AML-193 (cell line): Measurements from ENCODE around the gene AGT.
"Not testable (repeated sequence)": the region's sequence is repeated elsewhere in the genome, so short reads cannot be mapped to it uniquely, and the experiment has no call there.

Experiments used
- DNase-seq, 2 experiments: peaks; one replicate each; lab custom pipeline; 2025; lab: John Stamatoyannopoulos, UW

AGT gene

DNA sequence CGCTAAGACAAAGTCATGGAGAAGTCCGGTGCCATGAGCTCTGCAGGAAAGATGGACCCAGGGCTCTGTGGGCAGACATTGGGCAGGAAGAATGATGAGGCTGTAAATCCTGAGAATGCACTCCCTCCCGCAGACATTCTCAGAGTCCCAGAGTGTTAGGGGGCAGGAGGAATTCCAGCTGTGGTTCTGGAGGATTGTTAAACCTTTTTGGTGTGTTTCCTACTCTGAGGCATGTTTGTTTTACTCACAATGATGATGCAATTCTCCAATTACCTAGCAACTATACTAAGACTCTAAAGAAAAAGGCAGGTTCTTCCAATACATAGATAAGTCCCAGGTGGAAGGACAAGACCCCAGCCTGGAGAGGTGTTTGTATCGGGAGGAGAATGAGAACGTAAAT is 30.5 kb upstream of the AGT start:
- no peak for DNase-seq

DNA sequence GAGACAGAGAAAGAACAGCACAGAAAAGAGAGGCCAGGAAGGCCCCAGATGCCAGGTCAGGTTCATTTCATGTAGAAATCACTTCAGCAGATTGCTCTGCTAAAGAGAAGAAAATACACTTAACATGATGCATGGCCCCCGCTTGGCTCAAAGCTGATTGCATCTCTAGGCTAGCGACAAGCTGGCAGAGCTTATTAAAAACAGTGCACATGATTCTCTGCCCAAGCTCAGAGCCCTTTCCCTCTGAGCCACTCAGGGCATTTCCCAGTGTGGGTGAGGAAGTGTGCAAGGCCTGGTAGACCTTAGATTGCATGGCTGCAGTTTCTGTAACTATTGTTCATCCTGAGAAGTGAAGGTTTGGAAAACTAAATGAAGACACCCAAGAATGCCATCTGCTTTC is 30.0 kb upstream of the AGT start:
- no peak for DNase-seq

DNA sequence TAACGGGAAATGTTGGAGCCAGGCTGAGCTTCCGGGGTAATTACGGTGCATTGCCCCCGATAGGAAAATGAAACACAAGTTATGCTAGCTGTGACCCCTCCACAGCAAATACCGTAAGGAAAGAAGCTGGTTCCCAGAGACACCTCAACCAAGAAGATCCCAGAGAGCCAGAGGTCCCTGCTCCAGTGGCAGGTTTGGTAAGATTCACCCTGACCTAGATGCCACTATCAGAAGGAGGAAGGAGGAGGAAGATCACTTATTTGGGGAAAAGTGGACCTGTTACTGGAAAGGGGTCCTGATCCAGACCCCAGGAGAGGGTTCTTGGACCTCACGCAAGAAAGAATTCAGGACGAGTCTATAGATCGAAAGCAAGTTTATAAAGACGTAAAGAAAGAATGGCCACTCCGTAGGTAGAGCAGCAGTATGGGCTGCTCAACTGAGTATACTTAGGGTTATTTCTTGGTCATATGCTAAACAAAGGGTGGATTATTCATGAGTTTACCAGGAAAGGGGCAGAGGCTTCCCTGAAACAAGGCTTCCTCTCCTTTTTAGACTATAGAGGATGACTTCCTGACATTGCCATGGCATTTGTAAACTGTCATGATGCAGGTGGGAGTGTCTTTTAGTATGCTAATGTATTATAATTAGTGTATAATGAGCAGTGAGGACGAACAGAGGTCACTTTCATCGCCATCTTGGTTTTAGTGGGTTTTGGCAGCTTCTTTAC is 25.8 kb upstream of the AGT start:
- no peak for DNase-seq

DNA sequence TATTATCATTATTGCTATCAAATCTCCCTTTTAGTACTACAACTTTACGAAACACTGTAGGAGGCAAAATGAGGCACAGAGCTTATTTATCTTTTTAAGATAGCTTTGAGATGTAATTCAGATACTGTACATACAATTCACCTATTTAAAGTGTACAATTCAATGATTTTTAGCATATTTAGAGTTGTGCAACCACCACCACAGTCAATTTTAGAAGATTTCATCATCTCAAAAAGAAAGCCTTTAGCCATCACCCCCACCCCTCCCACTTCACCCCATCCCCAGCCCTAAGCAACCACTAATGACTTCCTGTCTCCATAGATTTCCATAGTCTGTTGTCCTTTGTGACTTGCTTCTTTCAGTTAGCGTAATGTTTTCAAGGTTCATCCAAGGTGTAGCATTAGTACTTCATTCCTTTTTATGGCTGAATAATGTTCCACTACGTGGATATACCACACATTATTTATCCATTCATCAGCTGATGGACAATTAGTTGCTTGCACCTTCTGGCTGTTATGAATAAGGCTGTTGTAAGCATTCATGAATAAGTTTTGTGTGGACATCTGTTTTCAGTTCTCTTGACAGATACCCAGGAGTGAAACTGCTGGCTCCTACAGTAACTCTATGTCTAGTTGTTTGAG is 23.8 kb upstream of the AGT start:
- DNase-seq: no peak

DNA sequence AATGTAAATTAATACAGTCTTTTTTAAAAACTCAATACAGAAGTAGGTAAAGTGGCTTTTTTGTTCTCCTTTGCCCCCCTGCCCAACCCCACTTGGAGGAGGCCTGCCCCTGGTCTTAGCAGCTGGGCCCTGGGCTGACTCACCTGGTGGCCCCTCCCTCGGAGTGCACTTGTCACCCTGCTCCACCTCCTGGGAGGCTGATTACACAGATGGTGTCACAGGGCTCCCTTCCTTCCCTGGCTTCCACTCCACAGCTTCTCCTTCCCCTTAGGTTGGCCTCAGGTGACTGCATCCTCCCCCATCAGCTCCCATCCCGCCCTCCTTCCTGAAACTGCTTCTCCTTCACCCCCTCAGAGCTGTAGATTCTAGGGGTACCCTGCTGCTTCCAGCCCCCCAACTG is 21.5 kb upstream of the AGT start:
- DNase-seq: no peak

DNA sequence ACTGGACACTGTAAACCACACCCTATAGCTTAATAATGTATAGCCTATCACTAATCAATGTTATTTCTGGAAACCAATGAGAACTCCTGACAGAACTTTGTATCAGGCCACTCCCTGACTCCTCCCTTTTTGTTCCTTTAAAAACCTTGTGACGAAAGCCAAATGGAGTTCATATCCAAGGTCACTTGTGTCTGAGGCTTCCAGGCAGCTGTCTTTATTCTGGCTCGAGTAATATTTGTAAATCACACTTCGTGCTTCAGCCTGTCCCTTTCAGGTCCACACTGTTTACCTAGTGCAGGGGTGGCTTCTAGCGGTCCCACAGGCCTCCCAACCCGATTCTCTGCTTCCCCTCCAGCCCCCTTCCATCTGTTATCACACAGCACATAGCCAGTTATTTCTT is 17.1 kb upstream of the AGT start:
- DNase-seq: no peak

DNA sequence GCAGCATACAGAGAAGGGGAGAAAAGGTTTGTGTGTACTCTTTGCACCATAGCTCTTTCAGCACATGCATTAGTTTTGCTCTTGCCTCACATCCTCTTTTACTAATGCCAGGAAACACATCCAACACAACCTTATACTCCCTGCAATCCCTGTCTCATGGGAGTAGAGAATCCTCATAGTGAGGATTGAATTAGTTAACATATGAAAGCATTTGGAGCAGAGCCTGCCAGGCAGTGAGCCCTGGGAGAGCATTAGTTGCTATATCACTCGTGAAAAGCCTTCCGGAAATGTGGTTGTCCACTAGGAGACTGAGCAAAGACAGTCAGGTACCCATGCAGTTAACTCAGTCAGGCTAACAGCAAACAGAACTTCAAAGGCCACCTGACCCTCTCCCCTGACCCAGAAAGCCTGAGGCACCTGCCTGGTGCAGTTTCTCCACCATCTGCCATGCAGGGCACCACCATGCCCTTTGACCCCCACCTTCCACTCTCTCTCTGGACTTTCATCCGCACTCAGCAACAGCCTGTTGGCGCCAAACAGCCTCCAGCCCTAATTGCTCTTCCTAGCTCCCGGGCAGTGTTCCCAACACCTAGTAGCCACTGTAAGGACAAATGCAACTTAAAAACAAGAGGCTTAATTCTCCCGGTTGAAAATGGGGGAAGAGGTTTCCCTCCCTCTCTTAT is 14.9 kb upstream of the AGT start:
- no peak for DNase-seq

DNA sequence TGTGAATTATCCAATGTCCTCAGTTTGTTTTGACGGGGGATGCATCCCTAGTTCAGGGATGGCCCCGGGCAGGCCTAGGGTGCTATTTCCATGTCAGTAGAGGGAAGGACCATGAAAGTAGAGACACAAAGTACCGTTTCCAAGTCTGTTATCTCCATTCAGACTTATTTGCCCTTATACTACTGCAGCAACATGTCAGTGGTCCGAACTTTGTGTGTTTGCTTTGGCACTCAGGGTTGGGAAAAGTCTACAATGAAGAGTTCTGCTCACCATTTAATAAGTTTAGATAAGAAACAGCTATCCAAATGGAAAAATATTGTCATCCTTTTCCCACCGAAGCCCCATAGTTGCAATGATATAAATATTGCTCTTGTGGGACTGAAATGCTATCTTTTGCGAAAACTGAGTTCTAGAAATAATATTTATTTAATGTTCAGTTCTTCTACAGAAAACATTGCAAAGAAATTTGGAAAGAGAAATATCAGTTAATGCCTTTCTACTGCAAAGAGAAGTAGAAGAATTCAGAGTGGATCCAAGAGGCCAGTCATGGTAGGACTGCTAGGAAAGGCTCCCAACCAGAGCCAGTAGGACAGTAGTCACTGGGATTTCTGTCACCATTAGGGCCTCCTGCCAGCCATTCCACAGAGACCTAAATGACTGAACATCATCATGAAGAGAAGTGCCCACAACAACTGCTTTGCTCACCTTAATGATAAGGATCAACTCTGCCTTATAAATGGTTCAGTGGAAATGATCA is 11.5 kb upstream of the AGT start:
- no peak for DNase-seq

DNA sequence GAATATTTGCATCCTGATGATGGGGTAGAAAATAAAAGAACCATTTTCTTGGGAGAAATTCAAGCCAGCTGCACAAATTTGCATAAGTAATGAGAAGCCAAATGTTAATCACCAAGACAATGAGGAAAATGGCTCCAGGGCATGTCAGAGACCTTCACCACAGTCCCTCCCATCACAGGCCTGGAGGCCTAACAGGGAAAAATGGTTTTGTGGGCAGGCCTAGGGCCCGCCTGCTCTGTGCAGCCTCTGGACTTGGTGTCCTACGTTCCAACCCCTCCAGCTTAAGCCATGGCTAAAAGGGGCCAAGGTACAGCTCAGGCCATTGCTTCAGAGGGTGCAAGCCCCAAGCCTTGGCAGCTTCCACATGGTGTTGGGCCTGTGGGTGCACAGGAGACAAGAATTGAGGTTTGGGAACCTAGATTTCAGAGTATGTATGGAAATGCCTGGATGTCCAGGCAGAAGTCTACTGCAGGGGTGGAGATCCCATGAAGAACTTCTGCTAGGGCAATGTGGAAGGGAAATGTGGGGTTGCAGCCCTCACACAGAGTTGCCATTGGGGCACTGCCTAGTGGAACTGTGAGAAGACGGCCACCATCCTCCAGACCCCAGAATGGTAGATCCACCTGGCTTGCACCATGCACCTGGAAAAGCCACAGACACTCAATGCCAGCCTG is 8.1 kb upstream of the AGT start:
- DNase-seq: not testable (repeated sequence)

DNA sequence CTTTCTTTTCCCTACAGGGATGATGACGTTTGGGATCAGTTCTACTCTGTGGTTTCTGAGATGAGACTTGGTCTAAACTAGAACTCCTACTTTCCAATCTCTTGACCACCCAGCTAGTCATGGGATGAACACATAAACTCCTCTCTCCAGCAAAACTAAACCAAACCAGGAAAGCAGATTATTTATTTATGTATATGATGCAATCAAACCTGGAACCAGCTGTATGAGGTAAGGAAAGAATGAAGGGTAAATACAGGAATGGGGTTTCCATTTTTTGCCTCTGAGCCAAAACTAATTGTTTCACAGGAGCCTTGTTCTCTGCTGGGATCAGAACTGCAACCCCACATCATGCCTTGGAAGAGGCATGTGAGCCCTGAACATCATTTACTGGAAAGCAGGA is 3.3 kb upstream of the AGT start:
- no peak for DNase-seq

DNA sequence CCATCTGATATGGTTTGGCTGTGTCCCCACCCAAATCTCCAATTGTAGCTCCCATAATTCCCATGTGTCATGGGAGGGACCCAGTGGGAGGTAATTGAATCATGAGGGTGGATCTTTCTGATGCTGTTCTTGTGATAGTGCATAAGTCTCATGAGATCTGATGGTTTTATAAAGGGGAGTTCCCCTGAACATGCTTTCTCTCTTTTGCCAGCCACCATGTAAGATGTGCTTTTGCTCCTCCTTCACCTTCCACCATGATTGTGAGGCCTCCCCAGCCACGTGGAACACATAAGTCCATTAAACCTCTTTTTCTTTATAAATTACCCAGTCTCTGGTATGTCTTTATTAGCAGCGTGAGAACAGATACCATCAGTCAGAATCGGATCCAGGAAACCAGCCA is 2.5 kb upstream of the AGT start:
- DNase-seq: not testable (repeated sequence)

DNA sequence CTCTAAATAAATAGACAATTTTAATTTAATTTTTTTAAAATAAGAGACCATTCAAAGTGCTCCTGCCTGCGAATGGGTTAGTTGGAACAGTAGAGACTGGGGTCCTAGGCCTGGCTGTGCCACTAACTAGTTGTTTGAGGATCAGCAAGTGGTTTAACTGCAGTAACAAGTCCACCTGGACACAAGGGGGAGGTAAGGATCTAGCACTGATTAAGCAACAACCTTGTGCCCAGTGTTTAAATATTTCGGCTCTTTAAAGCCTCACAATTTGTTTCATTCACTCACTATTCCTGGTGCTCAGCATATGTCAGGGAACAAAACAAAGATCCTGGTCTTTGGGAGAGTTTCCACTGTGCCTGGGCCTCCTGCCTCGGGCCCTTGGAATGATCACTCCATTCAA is 1.6 kb upstream of the AGT start:
- no peak for DNase-seq

DNA sequence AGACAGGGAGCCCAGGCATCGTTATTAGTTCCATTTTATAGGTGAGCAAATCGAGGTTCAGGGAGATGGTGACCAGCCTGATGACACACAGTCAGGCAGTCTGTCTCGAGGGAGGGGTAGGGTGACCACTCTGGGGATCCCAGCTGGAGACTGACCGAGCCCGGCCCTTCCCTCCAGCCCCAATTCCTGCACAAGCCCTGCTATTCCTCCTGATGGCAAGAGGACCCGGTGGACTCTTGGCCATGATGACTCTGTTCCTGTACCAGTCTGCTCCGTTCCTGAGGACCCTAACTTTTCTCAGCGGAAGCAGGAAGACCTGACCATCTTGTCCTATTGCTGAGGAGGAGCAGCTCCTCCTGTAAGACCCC is 391 bp downstream of the AGT start:
- DNase-seq: no peak

DNA sequence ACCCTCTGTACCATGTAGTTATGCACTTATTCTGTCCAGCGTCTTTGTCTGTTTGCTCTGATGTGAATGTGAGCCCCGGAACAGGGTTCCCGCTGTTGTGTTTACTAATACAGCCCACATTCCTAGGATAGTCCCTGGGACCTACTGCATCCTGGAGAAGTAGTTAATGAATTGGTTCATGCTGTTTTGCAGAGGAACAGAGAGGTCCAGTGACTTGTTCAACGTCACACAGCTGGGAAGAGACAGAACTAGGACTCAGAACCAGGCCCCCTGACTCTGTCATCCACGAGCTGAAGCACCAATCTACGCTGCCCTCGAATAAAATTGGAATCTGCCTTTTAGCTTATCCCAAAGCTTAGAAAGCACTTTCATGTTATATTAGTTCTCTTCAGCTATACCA is 784 bp downstream of the AGT start:
- DNase-seq: no peak

DNA sequence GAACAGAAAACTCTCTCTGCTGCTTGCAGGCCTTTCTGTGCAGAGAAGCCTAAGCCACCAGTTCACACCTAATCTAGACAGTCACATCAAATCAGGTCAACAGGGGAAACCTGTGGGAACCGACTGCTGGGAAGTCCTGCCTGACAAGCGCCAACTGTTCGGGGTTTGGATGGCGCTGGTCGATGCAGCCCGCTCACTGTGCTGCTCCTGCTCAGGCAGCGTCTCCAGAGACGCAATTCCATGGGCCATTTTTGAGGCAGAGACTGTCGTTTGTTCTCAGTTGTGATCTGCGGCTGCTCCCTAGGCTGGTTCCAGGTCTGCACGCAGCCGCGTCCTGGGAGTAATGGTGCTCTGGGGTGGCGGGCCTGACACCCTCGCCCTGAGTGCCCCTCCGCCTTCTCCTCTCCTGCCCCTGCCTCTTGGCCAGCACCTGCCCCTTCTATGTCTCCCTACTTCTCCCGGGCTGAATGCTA is 1.4 kb downstream of the AGT start:
- DNase-seq: no peak

DNA sequence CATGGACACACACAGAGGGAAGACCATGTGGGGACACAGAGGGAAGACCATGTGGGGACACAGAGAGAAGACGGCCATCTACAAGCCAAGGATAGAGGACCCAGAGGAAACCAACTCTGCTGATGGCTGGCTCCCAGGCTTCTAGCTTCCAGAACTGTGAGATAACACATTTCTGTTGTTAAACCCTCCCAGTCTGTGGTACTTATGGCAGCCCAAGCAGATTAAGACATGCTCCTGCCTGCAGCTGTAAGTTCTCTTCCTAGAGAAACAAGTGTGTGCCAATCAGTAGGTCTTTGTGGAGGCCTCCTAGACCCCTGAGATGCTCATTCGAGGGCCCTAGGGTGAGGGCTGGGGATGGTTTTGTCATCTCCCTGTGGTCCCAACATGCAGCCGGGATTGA is 2.7 kb downstream of the AGT start:
- DNase-seq: no peak

DNA sequence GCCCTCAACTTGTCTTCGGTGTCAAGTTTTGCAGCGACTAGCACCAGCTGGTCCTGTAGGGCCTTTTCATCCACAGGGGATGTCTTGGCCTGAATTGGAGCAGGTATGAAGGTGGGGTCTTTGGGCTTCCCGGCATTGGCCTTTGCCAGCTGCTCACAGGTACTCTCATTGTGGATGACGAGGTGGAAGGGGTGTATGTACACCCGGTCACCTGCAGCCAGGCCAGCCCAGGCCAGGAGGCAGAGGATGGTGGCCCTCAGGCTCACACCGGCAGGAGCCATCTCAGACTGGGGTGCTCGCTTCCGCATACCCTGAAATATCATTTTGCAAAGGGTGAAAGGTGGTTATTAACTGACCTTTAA is 3.4 kb downstream of the AGT start:
- DNase-seq: no peak

DNA sequence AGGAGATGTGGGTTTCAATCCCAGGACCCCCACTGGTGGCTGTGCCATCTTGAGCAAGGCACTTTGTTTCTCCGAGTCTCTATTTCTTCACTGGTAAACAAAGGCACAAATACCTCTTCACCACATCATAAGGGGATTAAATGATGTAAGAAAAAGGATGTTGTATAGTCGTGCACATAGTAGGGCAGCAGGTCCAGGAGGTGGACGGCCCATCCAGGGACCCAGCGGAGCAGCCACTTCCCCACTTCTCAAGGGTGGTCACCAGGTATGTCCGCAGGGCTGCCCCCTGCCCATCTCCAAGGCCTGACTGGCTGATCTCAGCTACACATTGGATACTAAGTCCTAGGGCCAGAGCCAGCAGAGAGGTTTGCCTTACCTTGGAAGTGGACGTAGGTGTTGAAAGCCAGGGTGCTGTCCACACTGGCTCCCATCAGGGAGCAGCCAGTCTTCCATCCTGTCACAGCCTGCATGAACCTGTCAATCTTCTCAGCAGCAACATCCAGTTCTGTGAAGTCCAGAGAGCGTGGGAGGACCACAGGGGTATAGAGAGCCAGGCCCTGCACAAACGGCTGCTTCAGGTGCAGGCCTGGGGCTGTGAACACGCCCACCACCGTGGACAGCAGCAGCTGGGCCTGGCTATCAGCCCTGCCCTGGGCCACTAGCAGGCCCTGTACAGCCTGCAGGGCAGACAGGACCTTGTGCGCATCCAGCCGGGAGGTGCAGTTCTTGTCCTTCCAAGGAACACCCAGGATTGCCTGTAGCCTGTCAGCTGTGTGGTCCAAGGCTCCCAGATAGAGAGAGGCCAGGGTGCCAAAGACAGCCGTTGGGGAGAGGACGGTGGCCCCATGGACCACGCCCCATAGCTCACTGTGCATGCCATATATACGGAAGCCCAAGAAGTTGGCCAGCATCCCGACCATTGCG is 4.0 kb downstream of the AGT start:
- no peak for DNase-seq

DNA sequence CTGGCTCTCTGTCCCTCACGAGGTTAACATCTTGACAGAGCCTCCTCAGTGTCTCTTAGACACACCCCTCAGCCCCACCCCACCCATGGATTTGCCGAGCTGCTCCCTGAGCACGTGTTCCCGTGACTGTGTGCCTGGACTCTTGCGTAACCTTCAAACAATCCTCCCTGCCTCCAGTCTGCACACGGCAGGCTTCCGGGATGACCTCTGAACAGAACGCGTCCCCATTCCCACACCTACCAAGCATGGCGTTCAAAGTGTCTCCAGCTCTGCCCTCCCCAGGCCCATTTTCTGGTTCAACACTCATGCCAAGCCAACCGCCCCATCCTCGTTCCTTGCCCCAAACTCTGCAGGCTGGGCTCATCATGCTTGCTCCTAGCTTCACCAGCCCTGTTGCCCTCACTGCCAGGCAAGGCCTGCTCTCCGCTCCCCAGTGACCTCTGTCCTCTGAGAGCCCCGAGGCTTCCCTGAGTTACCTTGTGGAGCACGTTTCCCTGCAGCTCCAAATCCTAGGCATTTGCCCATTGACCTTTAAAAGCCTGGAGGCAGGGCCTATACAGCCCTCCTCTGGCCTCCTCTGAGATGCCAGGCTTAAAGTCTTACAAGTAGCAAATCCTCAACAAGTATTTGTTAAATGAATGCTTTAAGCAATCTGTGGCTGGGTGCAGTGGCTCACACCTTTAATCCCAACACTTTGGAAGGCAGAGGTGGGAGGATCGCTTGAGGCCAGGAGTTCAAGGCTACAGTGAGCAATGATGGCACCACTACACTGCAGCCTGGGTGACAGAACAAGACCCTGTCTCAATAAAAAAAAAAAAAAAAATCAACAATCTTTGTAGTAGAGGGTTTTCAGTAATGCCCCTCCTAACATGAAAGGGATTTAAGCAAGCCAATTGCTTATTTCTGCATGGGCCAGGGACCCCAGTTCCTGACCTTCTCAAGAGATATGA is 5.0 kb downstream of the AGT start:
- DNase-seq: no peak
